Measurements from ENCODE around the gene GUCY1A1.

Gene GUCY1A1

DNA sequence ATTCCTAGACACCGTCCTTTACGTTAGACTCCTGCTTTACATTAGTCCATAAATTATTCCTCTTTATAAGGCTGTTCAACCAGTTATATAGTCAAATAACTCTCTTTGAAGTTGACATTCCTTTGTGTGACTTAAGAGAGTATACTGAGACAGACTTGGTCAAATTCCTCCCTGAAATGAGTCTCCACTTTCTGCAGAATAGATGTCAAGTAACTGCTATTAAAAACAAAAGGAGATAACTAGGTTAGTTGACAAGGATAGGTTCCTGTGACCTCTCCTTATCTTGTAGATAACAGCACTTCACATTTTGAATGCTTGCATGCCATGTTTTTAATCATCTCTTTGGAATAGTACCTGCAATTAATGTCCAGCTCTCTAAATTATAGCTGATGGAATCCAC lies 5.7 kb downstream of the GUCY1A1 start:
- no peak overlapping the region for H3K9ac ChIP-seq (ENCODE audit: low read length)
- no peaks in the 10 kb centered on the region for H4K20me1 ChIP-seq (ENCODE audit: insufficient read depth, low read length)
- H3K27me3 ChIP-seq (ENCODE audit: insufficient read depth, low read length) = no peaks in the 10 kb centered on the region
- H3K4me1 ChIP-seq (ENCODE audit: insufficient read depth, low read length, severe bottlenecking) = no peaks in the 10 kb centered on the region
- H3K79me2 ChIP-seq (ENCODE audit: insufficient read depth, low read length) = no peaks in the 10 kb centered on the region
- H3K27ac ChIP-seq (ENCODE audit: low read depth, low read length, poor library complexity, severe bottlenecking) = no peak overlapping the region
- H3K9me3 ChIP-seq (ENCODE audit: low read length) = no peaks in the 10 kb centered on the region
- H3K9me2 ChIP-seq (ENCODE audit: low read depth, low read length) = no peaks in the 10 kb centered on the region
- no peak overlapping the region for H2AFZ ChIP-seq (ENCODE audit: low read length)
- no peak overlapping the region for H3K4me2 ChIP-seq (ENCODE audit: low read length)
- TF ChIP-seq, protein P1, sequence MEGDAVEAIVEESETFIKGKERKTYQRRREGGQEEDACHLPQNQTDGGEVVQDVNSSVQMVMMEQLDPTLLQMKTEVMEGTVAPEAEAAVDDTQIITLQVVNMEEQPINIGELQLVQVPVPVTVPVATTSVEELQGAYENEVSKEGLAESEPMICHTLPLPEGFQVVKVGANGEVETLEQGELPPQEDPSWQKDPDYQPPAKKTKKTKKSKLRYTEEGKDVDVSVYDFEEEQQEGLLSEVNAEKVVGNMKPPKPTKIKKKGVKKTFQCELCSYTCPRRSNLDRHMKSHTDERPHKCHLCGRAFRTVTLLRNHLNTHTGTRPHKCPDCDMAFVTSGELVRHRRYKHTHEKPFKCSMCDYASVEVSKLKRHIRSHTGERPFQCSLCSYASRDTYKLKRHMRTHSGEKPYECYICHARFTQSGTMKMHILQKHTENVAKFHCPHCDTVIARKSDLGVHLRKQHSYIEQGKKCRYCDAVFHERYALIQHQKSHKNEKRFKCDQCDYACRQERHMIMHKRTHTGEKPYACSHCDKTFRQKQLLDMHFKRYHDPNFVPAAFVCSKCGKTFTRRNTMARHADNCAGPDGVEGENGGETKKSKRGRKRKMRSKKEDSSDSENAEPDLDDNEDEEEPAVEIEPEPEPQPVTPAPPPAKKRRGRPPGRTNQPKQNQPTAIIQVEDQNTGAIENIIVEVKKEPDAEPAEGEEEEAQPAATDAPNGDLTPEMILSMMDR (IDR thresholded peaks at IDR 0.05; ENCODE audit: low read length) = no peak
- no peak for TF ChIP-seq EZH2 (IDR thresholded peaks at IDR 0.05; ENCODE audit: borderline replicate concordance, low read length)
- no peaks in the 10 kb centered on the region for H3F3A ChIP-seq (ENCODE audit: insufficient read depth, low read length)
- H3K36me3 ChIP-seq (ENCODE audit: insufficient read depth, low read length) = no peaks in the 10 kb centered on the region
- no peak overlapping the region for H3K4me3 ChIP-seq (ENCODE audit: low read depth, low read length, poor library complexity, severe bottlenecking)

DNA sequence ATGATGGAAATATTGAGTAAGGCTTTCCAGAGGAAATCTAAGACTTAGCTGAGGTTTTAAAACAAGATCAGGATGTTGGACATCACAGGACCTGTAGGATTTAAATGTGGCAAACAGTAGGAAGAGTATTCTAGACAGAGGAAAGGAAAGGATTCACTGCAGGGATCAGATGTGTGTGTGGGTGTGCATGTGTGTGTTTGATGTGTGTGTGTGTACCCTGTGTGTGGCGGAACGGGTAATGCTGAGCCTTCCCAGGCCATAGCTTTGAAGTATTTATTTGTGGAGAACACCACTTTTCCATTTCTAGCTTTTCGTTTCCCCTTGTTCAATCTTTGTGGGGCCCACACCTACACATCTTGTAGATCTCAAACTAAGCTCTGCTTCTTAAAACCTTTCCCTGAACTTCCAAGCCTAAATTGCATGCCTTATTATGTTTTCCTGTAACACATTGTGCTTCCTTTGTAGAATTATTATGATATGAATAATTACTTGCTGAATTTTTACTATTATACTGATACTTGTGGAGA lies 6.9 kb downstream of the GUCY1A1 start:
- Histone ChIP-seq H3K9me2 (ENCODE audit: low read depth, low read length) (no peaks in the 10 kb centered on the region), H3K36me3 (ENCODE audit: insufficient read depth, low read length) (no peaks in the 10 kb centered on the region), H3K27me3 (ENCODE audit: insufficient read depth, low read length) (no peaks in the 10 kb centered on the region), H3K79me2 (ENCODE audit: insufficient read depth, low read length) (no peaks in the 10 kb centered on the region), H3K4me1 (ENCODE audit: insufficient read depth, low read length, severe bottlenecking) (no peaks in the 10 kb centered on the region), H2AFZ (ENCODE audit: low read length) (no peak overlapping the region), H3K4me3 (ENCODE audit: low read depth, low read length, poor library complexity, severe bottlenecking) (no peak overlapping the region), H3K9me3 (ENCODE audit: low read length) (no peaks in the 10 kb centered on the region), H3K9ac (ENCODE audit: low read length) (no peak overlapping the region), H3F3A (ENCODE audit: insufficient read depth, low read length) (no peaks in the 10 kb centered on the region), H4K20me1 (ENCODE audit: insufficient read depth, low read length) (no peaks in the 10 kb centered on the region), H3K4me2 (ENCODE audit: low read length) (no peak overlapping the region), H3K27ac (ENCODE audit: low read depth, low read length, poor library complexity, severe bottlenecking) (no peak overlapping the region)
- TF ChIP-seq, protein P1 (IDR thresholded peaks at IDR 0.05; ENCODE audit: low read length) = no peak
- TF ChIP-seq EZH2 (IDR thresholded peaks at IDR 0.05; ENCODE audit: borderline replicate concordance, low read length) = no peak

DNA sequence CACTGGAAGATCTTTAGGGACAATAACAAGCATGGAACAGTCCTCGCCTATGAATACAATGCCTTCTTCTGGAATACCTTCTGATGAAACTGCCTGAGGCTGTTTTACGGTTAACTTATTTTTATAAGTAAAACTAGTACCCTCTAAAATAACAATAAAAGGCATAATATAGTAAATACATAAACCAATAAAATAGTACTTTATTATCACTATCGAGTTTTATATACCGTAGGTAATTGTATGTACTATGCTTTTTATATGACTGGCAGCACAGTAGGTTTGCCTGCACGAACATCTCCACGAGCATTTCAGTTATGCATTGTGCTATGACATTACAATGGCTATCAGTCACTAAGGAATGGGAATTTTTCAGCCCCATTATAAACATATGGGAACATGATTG lies 8.0 kb downstream of the GUCY1A1 start:
- Histone ChIP-seq H3F3A (ENCODE audit: insufficient read depth, low read length) (no peaks in the 10 kb centered on the region), H4K20me1 (ENCODE audit: insufficient read depth, low read length) (no peaks in the 10 kb centered on the region), H3K4me1 (ENCODE audit: insufficient read depth, low read length, severe bottlenecking) (no peaks in the 10 kb centered on the region), H3K36me3 (ENCODE audit: insufficient read depth, low read length) (no peaks in the 10 kb centered on the region), H3K9me2 (ENCODE audit: low read depth, low read length) (no peaks in the 10 kb centered on the region), H3K27me3 (ENCODE audit: insufficient read depth, low read length) (no peaks in the 10 kb centered on the region), H2AFZ (ENCODE audit: low read length) (no peak overlapping the region), H3K4me3 (ENCODE audit: low read depth, low read length, poor library complexity, severe bottlenecking) (no peak overlapping the region), H3K9me3 (ENCODE audit: low read length) (no peaks in the 10 kb centered on the region), H3K27ac (ENCODE audit: low read depth, low read length, poor library complexity, severe bottlenecking) (no peak overlapping the region), H3K79me2 (ENCODE audit: insufficient read depth, low read length) (no peaks in the 10 kb centered on the region), H3K4me2 (ENCODE audit: low read length) (no peak overlapping the region), H3K9ac (ENCODE audit: low read length) (no peak overlapping the region)
- TF ChIP-seq EZH2 (IDR thresholded peaks at IDR 0.05; ENCODE audit: borderline replicate concordance, low read length) = no peak
- TF ChIP-seq, protein P1 (IDR thresholded peaks at IDR 0.05; ENCODE audit: low read length) = no peak
